Measurements from ENCODE around the gene HCN2. TPM values are rescaled to one million over a fixed set of nuclear protein-coding genes. Genes with fewer than 3 reads are reported as not detected.

Gene HCN2
- total and polyA plus RNA-seq, 2 of the 8 experiments (the other 6 are each of a cell fraction or from before 2014, with no cell fraction given) = 1.0 to 4.0 TPM

DNA sequence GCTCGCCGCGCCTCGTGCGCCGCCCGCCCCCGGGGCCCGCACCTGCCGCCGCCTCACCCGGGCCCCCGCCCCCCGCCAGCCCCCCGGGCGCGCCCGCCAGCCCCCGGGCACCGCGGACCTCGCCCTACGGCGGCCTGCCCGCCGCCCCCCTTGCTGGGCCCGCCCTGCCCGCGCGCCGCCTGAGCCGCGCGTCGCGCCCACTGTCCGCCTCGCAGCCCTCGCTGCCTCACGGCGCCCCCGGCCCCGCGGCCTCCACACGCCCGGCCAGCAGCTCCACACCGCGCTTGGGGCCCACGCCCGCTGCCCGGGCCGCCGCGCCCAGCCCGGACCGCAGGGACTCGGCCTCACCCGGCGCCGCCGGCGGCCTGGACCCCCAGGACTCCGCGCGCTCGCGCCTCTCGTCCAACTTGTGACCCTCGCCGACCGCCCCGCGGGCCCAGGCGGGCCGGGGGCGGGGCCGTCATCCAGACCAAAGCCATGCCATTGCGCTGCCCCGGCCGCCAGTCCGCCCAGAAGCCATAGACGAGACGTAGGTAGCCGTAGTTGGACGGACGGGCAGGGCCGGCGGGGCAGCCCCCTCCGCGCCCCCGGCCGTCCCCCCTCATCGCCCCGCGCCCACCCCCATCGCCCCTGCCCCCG lies 26.5 kb downstream of the HCN2 start (continued):
- TF ChIP-seq CHD7 (IDR thresholded peaks at IDR 0.05; ENCODE audit: insufficient replicate concordance, low read length) (no peak), SIRT6 (IDR thresholded peaks at IDR 0.05; ENCODE audit: low read length) (no peak), SIN3A (conservative IDR thresholded peaks at IDR 0.05 in 1 of 2, IDR thresholded peaks at IDR 0.05 in 1 of 2; ENCODE audit: low read depth in 1 of 2, low read length in 2 of 2) (no peak)
